H1 (cell line): ENCODE results near the gene NKTR. TPM values are rescaled to one million over a fixed set of nuclear protein-coding genes. Genes with fewer than 3 reads are reported as not detected.

ENCODE experiments used
- ATF3 ChIP-seq: IDR thresholded peaks from 2 replicates; pipeline ENCODE4 v1.6.1; 2011; ENCODE audit warnings: low read depth, mild to moderate bottlenecking, low read length; ENCODE audit not compliant: insufficient read depth
- BACH1 ChIP-seq: IDR thresholded peaks from 2 replicates; pipeline ENCODE4 v1.6.1; 2012; ENCODE audit warnings: low read length, improper control_type of control experiment
- BCL11A ChIP-seq, 2 experiments: IDR thresholded peaks; one replicate each; pipeline ENCODE4 v1.6.1; 2011; ENCODE audit warnings: low read depth in 2 of 2, low read length in 2 of 2, mild to moderate bottlenecking in 2 of 2
- BRCA1 ChIP-seq: IDR thresholded peaks from 2 replicates; pipeline ENCODE4 v1.6.1; 2012; ENCODE audit warnings: low read depth, low read length, improper control_type of control experiment
- CHD1 ChIP-seq: IDR thresholded peaks from 2 replicates; pipeline ENCODE4 v1.6.1; 2012; ENCODE audit warnings: low read depth, low read length, improper control_type of control experiment
- EP300 ChIP-seq, 2 experiments: IDR thresholded peaks; 1 replicate in 1 of 2; 2 replicates in 1 of 2; pipeline ENCODE4 v1.6.1; 2011 to 2012; ENCODE audit warnings: low read depth in 2 of 2, low read length in 2 of 2, mild to moderate bottlenecking in 2 of 2, borderline replicate concordance in 1 of 2, inconsistent platforms in 1 of 2, moderate library complexity in 1 of 2
- GABPA ChIP-seq: IDR thresholded peaks from 2 replicates; pipeline ENCODE4 v1.6.1; 2011; ENCODE audit warnings: mild to moderate bottlenecking, low read length, moderate library complexity, borderline replicate concordance; ENCODE audit not compliant: insufficient read depth
- GTF2F1 ChIP-seq: IDR thresholded peaks from 2 replicates; pipeline ENCODE4 v1.6.1; 2012; ENCODE audit warnings: low read depth, low read length, improper control_type of control experiment, borderline replicate concordance
- JUND ChIP-seq: IDR thresholded peaks from 2 replicates; pipeline ENCODE4 v1.6.1; 2011; ENCODE audit warnings: mild to moderate bottlenecking, improper control_type of control experiment, low read length
- MAX ChIP-seq: IDR thresholded peaks from 2 replicates; pipeline ENCODE4 v1.6.1; 2012; ENCODE audit warnings: inconsistent platforms
- NRF1 ChIP-seq: IDR thresholded peaks from 2 replicates; pipeline ENCODE4 v1.6.1; 2011; ENCODE audit warnings: mild to moderate bottlenecking, low read depth, low read length, improper control_type of control experiment
- POLR2A ChIP-seq, 2 experiments: IDR thresholded peaks; 1 replicate in 1 of 2; 2 replicates in 1 of 2; pipeline ENCODE4 v1.6.1; 2011; ENCODE audit warnings: low read depth in 2 of 2, low read length in 2 of 2, mild to moderate bottlenecking in 2 of 2; ENCODE audit errors: control extremely low read depth in 1 of 2
- RFX5 ChIP-seq: IDR thresholded peaks from 2 replicates; pipeline ENCODE4 v1.6.1; 2011; ENCODE audit warnings: low read depth, low read length, improper control_type of control experiment, borderline replicate concordance
- RXRA ChIP-seq: IDR thresholded peaks from 2 replicates; pipeline ENCODE4 v1.6.1; 2011; ENCODE audit warnings: low read depth, mild to moderate bottlenecking, low read length, moderate library complexity; ENCODE audit not compliant: insufficient read depth
- SAP30 ChIP-seq: fragments of 300-600 bp; sonication (generic); IDR thresholded peaks from 2 replicates; pipeline ENCODE4 v1.7.1; 2012; ENCODE audit warnings: low read length, moderate library complexity, mild to moderate bottlenecking, inconsistent platforms; ENCODE audit not compliant: insufficient read depth, insufficient replicate concordance
- SP2 ChIP-seq: IDR thresholded peaks from 2 replicates; pipeline ENCODE4 v1.6.1; 2012; ENCODE audit warnings: mild to moderate bottlenecking, low read length, inconsistent platforms
- SRF ChIP-seq: IDR thresholded peaks from 2 replicates; pipeline ENCODE4 v1.6.1; 2011; ENCODE audit warnings: mild to moderate bottlenecking, low read depth, low read length, moderate library complexity
- TAF7 ChIP-seq: optimal IDR thresholded peaks from 2 replicates; pipeline ENCODE3; 2011; ENCODE audit warnings: low read depth, mild to moderate bottlenecking, inconsistent platforms, low read length, moderate library complexity, borderline replicate concordance
- TCF12 ChIP-seq: IDR thresholded peaks from 2 replicates; pipeline ENCODE4 v1.6.1; 2011; ENCODE audit warnings: low read depth, mild to moderate bottlenecking, low read length
- TEAD4 ChIP-seq: IDR thresholded peaks from 2 replicates; pipeline ENCODE4 v1.6.1; 2012; ENCODE audit warnings: low read depth, low read length, inconsistent platforms, mixed read lengths
- USF2 ChIP-seq: IDR thresholded peaks from 2 replicates; pipeline ENCODE4 v1.6.1; 2011; ENCODE audit warnings: low read length, improper control_type of control experiment
- ZNF274 ChIP-seq: IDR thresholded peaks from 2 replicates; pipeline ENCODE4 v1.7.0; 2012; ENCODE audit warnings: low read length, borderline replicate concordance; ENCODE audit errors: extremely low read depth
- polyA plus RNA-seq, 7 experiments: library from polyadenylated mRNA; depleted of rRNA in 3 of 7; stranded (reverse) in 5 of 7; unstranded in 2 of 7; fragments of >200 nt in 5 of 7; fragments of 200-250 nt in 2 of 7; gene quantifications; 1 replicate in 5 of 7; 2 replicates in 1 of 7; 4 replicates in 1 of 7; pipeline versions ENCODE4 v1.2.1 to v1.2.3, GENCODE V29; 2011 to 2013; ENCODE audit warnings: missing spikeins in 2 of 7, mixed read lengths in 2 of 7
- total RNA-seq: library from RNA; stranded (reverse); fragmentation: NEBNext Ultra II Directional; extraction: Animal tissue kit (Norgen Biotek cat#: 25700); gene quantifications from 2 replicates; pipeline ENCODE4 v1.2.1, GENCODE V29; 2021

Gene NKTR
- total and polyA plus RNA-seq, 2 of the 8 experiments (the other 6 are each of a cell fraction or from before 2014, with no cell fraction given), result 24.1 to 62.2 TPM

- TF ChIP-seq ZNF274 (no peak), GTF2F1 (no peak), TAF7 (no peak), RXRA (no peak), SP2 (no peak), BRCA1 (no peak), BCL11A (IDR thresholded peaks at IDR 0.05; ENCODE audit: low read depth in 2 of 2, low read length in 2 of 2) (no peak), ATF3 (no peak), GABPA (no peak), RFX5 (no peak), NRF1 (no peak), SRF (no peak), TCF12 (0 out of 2 replicates have a peak, but pooled peaks have one; percentile 52), SAP30 (no peak), BACH1 (peak; percentile 25; the same call in 1 of the 2 replicates), JUND (no peak), MAX (peak; percentile 97), CHD1 (no peak), POLR2A (IDR thresholded peaks at IDR 0.05; ENCODE audit: control extremely low read depth in 1 of 2, low read depth in 2 of 2, low read length in 2 of 2) (peak in 1 of 2 experiments; percentile 26; a peak in 1 of 3 replicates), USF2 (peak; percentile 61), TEAD4 (peak; percentile 98), EP300 (IDR thresholded peaks at IDR 0.05; ENCODE audit: borderline replicate concordance in 1 of 2, low read depth in 2 of 2, low read length in 2 of 2) (peak in 1 of 2 experiments; percentile 75; a peak in 1 of 3 replicates)
Observed at GRCh38 chr3:42654331-42655201, 54.1 kb downstream of the NKTR start (continued).
